Astrocyte of the hippocampus (primary cell): Measurements from ENCODE around the gene ACO2.
"Not testable (repeated sequence)": the region's sequence is repeated elsewhere in the genome, so short reads cannot be mapped to it uniquely, and the experiment has no call there.

Experiments
- DNase-seq: peaks from one replicate; pipeline ENCODE4 v3.0.0; 2011; ENCODE audit warnings: low read depth, low spot score

ACO2 gene

GRCh38 chr22:41448189-41448808 is 20.6 kb upstream of the ACO2 start:
- peak; percentile 99 for DNase-seq

- no peak for DNase-seq
Observed at GRCh38 chr22:41458161-41458728, 10.7 kb upstream of the ACO2 start.

GRCh38 chr22:41459431-41459830 is 9.5 kb upstream of the ACO2 start:
- DNase-seq: peak; percentile 49

GRCh38 chr22:41460071-41460470 is 8.8 kb upstream of the ACO2 start:
- DNase-seq: not testable (repeated sequence)

- no peak for DNase-seq
Observed at GRCh38 chr22:41461901-41462300, 7.0 kb upstream of the ACO2 start.

- DNase-seq: no peak
Observed at GRCh38 chr22:41469218-41469851, 418 bp downstream of the ACO2 start.

- no peak for DNase-seq
Observed at GRCh38 chr22:41470886-41471285, 2.0 kb downstream of the ACO2 start.

- no peak for DNase-seq
Observed at GRCh38 chr22:41471568-41471967, 2.7 kb downstream of the ACO2 start.

- no peak for DNase-seq
Observed at GRCh38 chr22:41474872-41475451, 6.0 kb downstream of the ACO2 start.

- no peak for DNase-seq
Observed at GRCh38 chr22:41478473-41478872, 9.6 kb downstream of the ACO2 start.

- DNase-seq: no peak
Observed at GRCh38 chr22:41478891-41479521, 10.1 kb downstream of the ACO2 start.

GRCh38 chr22:41479671-41480396 is 10.9 kb downstream of the ACO2 start:
- peak; percentile 90 for DNase-seq

- peak; percentile 80 for DNase-seq
Observed at GRCh38 chr22:41480397-41480735, 11.4 kb downstream of the ACO2 start.

GRCh38 chr22:41481131-41481830 is 12.4 kb downstream of the ACO2 start:
- peak; percentile 73 for DNase-seq

GRCh38 chr22:41481925-41482318 is 13.0 kb downstream of the ACO2 start:
- DNase-seq: no peak

- peak; percentile 61 for DNase-seq
Observed at GRCh38 chr22:41482319-41482935, 13.5 kb downstream of the ACO2 start.

- DNase-seq: no peak
Observed at GRCh38 chr22:41485033-41485432, 16.1 kb downstream of the ACO2 start.

GRCh38 chr22:41487037-41487935 is 18.4 kb downstream of the ACO2 start:
- no peak for DNase-seq

GRCh38 chr22:41488076-41488475 is 19.2 kb downstream of the ACO2 start:
- no peak for DNase-seq
